Vagina (tissue), 2 donors: Measurements from ENCODE around the gene WARS2. TPM values are rescaled to one million over a fixed set of nuclear protein-coding genes. Genes with fewer than 3 reads are reported as not detected.

Experiments used
- DNase-seq, 2 donors: peaks; one replicate each; pipeline ENCODE4 v3.0.0-alpha.2; 2017; ENCODE audit errors: extremely low spot score in 2 of 2
- H3K27ac ChIP-seq: fragments of 200-600 bp; sonication (generic); one replicate; pipeline ENCODE4 v1.5.1; 2019
- H3K27me3 ChIP-seq: fragments of 200-600 bp; sonication (generic); one replicate; pipeline ENCODE4 v1.5.1; 2019
- H3K36me3 ChIP-seq, 2 donors: fragments of 200-600 bp; sonication (generic); one replicate each; pipeline ENCODE4 v1.5.1; 2017 to 2019
- H3K4me1 ChIP-seq: fragments of 200-600 bp; sonication (generic); one replicate; pipeline ENCODE4 v1.5.1; 2019
- H3K4me3 ChIP-seq, 2 donors: fragments of 200-600 bp; sonication (generic); 1 replicate in 1 of 2; 2 replicates in 1 of 2; pipeline ENCODE4 v1.5.1; 2016 to 2019
- H3K9me3 ChIP-seq: fragments of 200-600 bp; sonication (generic); one replicate; pipeline ENCODE4 v1.5.1; 2019
- CTCF ChIP-seq, 3 experiments: fragments of 450-650 bp in 2 of 3; fragments of 200-600 bp in 1 of 3; sonication (generic) in 1 of 3; IDR thresholded peaks; one replicate each; pipeline ENCODE4 v1.5.1; 2017 to 2019; ENCODE audit warnings: antibody characterized with exemption in 3 of 3, mild to moderate bottlenecking in 2 of 3, moderate library complexity in 2 of 3
- POLR2A ChIP-seq, 2 donors: fragments of 450-650 bp; IDR thresholded peaks; one replicate each; pipeline ENCODE4 v1.6.1; 2017; ENCODE audit warnings: antibody characterized with exemption in 2 of 2, mild to moderate bottlenecking in 2 of 2, moderate library complexity in 2 of 2
- POLR2AphosphoS5 ChIP-seq, 2 donors: sonication (generic); formaldehyde crosslinking; IDR thresholded peaks; one replicate each; pipeline ENCODE4 v1.9.0; 2017; ENCODE audit warnings: antibody characterized with exemption in 2 of 2, mild to moderate bottlenecking in 2 of 2, low read depth in 1 of 2; ENCODE audit not compliant: insufficient read depth in 1 of 2
- intact Hi-C: fragments of 100-400 bp; cut with DNase I; formaldehyde crosslinking; loops from one replicate; pipeline ENCODE4 v1.15.1; 2023
- total RNA-seq: library from RNA; depleted of rRNA; stranded (reverse); fragments of >200 nt; gene quantifications from one replicate; pipeline ENCODE4 v1.2.3, GENCODE V29; 2016

The WARS2 gene
- total RNA-seq, 1 donor from 2014 or later = 8.3 TPM

DNA sequence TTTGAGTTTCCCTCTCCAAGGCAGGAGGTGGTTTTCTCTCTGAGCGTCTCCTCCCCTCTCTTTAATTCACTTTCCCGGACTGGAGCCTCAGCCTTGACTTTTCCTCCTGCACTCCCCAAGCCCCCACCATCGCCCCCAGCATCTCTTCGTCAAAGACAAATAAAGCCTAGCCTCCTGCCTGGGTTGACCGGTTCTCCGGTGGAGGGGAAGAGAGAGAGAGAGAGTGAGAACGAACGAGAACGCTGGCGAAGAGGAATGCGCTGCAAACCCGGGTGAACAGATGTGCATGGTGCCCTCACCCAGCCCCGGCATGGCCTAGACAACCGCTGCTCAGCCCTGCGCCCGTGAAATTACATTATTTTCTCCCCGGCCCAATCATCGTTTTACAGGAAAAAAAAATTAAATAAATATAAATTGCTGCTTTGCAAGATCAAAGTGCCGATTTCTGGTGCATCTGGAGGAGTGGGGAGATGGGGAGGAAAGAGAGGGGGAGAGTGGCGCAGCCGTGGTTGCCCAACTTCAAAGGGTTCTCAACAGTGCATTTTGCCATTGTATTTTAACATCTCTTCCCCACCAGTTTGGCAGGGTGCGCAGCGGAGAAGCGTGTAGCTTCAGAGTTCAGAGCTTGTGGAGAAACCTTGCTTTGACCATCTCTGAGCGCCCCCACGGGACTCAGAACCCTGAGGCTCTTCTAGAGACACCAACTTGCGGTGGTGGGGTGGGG lies 140.9 kb downstream of the WARS2 start:
- TF ChIP-seq POLR2A (IDR thresholded peaks at IDR 0.05) (no peak), CTCF (IDR thresholded peaks at IDR 0.05) (no peak)
- Histone ChIP-seq H3K9me3 (no peaks in the 10 kb centered on the region), H3K27me3 (peaks cover 6% of the 10 kb centered on the region), H3K4me1 (peaks cover 21% of the 10 kb centered on the region), H3K36me3 (no peaks in the 10 kb centered on the region), H3K27ac (no peak overlapping the region), H3K4me3 (no peak overlapping the region)
- peak in 1 of 2 donors; percentile 52 for DNase-seq
- intact Hi-C loops = no loop called here

DNA sequence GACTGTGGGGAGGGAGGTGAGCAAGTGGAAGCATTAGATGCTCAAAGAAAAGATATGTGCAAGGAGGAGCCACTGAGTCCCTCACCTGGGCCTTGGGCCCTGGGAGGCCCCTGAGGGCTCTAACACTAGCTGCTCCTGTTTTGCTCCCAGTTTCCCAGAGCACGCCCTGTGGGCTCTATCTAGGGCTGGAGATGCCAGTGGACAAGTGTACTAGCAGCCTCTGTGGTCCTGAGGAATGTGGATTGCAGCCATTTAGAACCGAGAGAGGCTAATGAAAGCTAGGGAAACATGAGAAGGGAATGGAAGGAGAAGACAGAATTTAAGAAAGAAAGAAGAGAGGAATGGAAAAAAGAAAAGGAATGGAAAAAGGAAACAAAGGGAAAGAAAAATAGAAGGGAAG lies 142.3 kb downstream of the WARS2 start:
- intact Hi-C loops = no loop called here
- Histone ChIP-seq H3K27ac (no peak overlapping the region), H3K4me1 (peaks cover 22% of the 10 kb centered on the region), H3K9me3 (no peaks in the 10 kb centered on the region), H3K4me3 (no peak overlapping the region), H3K36me3 (no peaks in the 10 kb centered on the region), H3K27me3 (peaks cover 15% of the 10 kb centered on the region)
- TF ChIP-seq CTCF (IDR thresholded peaks at IDR 0.05) (no peak), POLR2AphosphoS5 (IDR thresholded peaks at IDR 0.05; ENCODE audit: insufficient read depth in 1 of 2, low read depth in 1 of 2) (no peak), POLR2A (IDR thresholded peaks at IDR 0.05) (no peak)
- DNase-seq = peak in 1 of 2 donors; percentile 37

DNA sequence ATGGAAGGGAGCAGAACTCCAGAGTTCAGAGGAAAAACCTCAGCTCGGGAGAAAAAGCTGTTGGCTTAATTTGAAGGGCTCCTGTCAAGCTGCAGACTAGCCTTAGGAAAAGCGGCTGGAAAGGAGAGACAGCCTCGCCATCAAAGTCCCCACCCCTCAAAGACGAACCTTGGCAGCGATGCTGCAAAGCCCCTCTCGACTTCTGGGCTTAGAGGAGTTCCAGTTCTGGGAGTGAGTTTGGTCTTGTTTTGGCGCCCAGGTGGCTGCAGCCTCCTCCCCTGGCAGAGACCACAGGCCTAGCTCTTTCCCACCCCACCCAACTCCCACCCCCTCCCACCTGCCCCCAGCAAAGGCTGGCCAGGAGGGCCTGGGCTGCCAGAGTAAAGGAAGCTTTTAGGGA lies 143.2 kb downstream of the WARS2 start:
- TF ChIP-seq CTCF (IDR thresholded peaks at IDR 0.05) (no peak), POLR2A (IDR thresholded peaks at IDR 0.05) (no peak), POLR2AphosphoS5 (IDR thresholded peaks at IDR 0.05; ENCODE audit: insufficient read depth in 1 of 2, low read depth in 1 of 2) (no peak)
- Histone ChIP-seq H3K27me3 (peaks cover 15% of the 10 kb centered on the region), H3K4me3 (no peak overlapping the region), H3K4me1 (peaks cover 30% of the 10 kb centered on the region), H3K9me3 (no peaks in the 10 kb centered on the region), H3K36me3 (no peaks in the 10 kb centered on the region), H3K27ac (no peak overlapping the region)
- intact Hi-C loops = no loop called here
- no peak for DNase-seq

GRCh38 chr1:118995312-118996016 lies 145.0 kb downstream of the WARS2 start:
- peaks cover 18% of the 10 kb centered on the region for H3K4me1 ChIP-seq
- H3K9me3 ChIP-seq = no peaks in the 10 kb centered on the region
- no peaks in the 10 kb centered on the region for H3K36me3 ChIP-seq
- intact Hi-C loops = no loop called here
- no peak for DNase-seq
- H3K27ac ChIP-seq = no peak overlapping the region
- H3K4me3 ChIP-seq = no peak overlapping the region
- TF ChIP-seq POLR2AphosphoS5 (IDR thresholded peaks at IDR 0.05; ENCODE audit: insufficient read depth in 1 of 2, low read depth in 1 of 2) = no peak
- TF ChIP-seq POLR2A (IDR thresholded peaks at IDR 0.05) = no peak
- no peak for TF ChIP-seq CTCF (IDR thresholded peaks at IDR 0.05)
- H3K27me3 ChIP-seq = peaks cover 14% of the 10 kb centered on the region

GRCh38 chr1:118993700-118994026 lies 146.8 kb downstream of the WARS2 start:
- Histone ChIP-seq H3K27ac (no peak overlapping the region), H3K27me3 (peaks cover 16% of the 10 kb centered on the region), H3K9me3 (no peaks in the 10 kb centered on the region), H3K4me3 (no peak overlapping the region), H3K4me1 (peaks cover 9% of the 10 kb centered on the region), H3K36me3 (no peaks in the 10 kb centered on the region)
- no peak for TF ChIP-seq CTCF (IDR thresholded peaks at IDR 0.05)
- no peak for TF ChIP-seq POLR2AphosphoS5 (IDR thresholded peaks at IDR 0.05; ENCODE audit: insufficient read depth in 1 of 2, low read depth in 1 of 2)
- no peak for TF ChIP-seq POLR2A (IDR thresholded peaks at IDR 0.05)
- no peak for DNase-seq
- intact Hi-C loops = no loop called here
